SK-N-SH (cell line): ENCODE measurements around the gene NPIPB2. TPM values are rescaled to one million over a fixed set of nuclear protein-coding genes. Genes with fewer than 3 reads are reported as not detected.

Experiments used
- CTCF ChIA-PET: fragments of 300-600, 350-600 bp; formaldehyde crosslinking; extraction: SDS; loops from one replicate; lab custom pipeline; 2021; lab: Yijun Ruan, JAX
- POLR2A ChIA-PET: fragments of 350-600 bp; sonication (Branson Sonifier 250); formaldehyde crosslinking; extraction: SDS; loops from one replicate; lab custom pipeline; 2020; ENCODE audit warnings: antibody characterized with exemption, inconsistent platforms; lab: Yijun Ruan, JAX
- DNase-seq: peaks from one replicate; pipeline ENCODE4 v3.0.0; 2012
- H2AFZ ChIP-seq: fragments of 200-600 bp; sonication (generic); 2 replicates; pipeline ENCODE4 v1.8.1; 2016; ENCODE audit warnings: antibody characterized with exemption, mild to moderate bottlenecking, low read depth
- H3F3A ChIP-seq: fragments of 200-600 bp; sonication (generic); replicated peaks from 2 replicates; pipeline ENCODE3; 2016; ENCODE audit warnings: antibody characterized with exemption, mild to moderate bottlenecking; ENCODE audit not compliant: insufficient read depth
- H3K27ac ChIP-seq, 2 experiments: fragments of 200-500 bp in 1 of 2; fragments of 200-600 bp in 1 of 2; sonication (Bioruptor generic) in 1 of 2; sonication (generic), shearing (Covaris generic) in 1 of 2; 2 replicates each; pipeline versions ENCODE4 v1.5.1 to v1.6.1; 2014 to 2016; ENCODE audit warnings: low read depth in 2 of 2, inconsistent platforms in 1 of 2, low read length in 1 of 2, mild to moderate bottlenecking in 1 of 2, mixed read lengths in 1 of 2
- H3K27me3 ChIP-seq: fragments of 200-600 bp; sonication (generic), shearing (Covaris generic); 2 replicates; pipeline ENCODE4 v1.6.1; 2016; ENCODE audit warnings: mixed run types; ENCODE audit not compliant: insufficient read depth
- H3K36me3 ChIP-seq, 2 experiments: fragments of 200-500 bp in 1 of 2; fragments of 200-600 bp in 1 of 2; sonication (Bioruptor generic) in 1 of 2; sonication (generic) in 1 of 2; replicated peaks in 1 of 2; 2 replicates each; pipeline versions ENCODE3 to v1.5.1; 2014 to 2016; ENCODE audit warnings: low read length in 1 of 2, mild to moderate bottlenecking in 1 of 2; ENCODE audit not compliant: insufficient read depth in 2 of 2, control insufficient read depth in 1 of 2
- H3K4me1 ChIP-seq, 2 experiments: fragments of 200-500 bp in 1 of 2; fragments of 200-600 bp in 1 of 2; sonication (Bioruptor generic) in 1 of 2; sonication (generic), shearing (Covaris generic) in 1 of 2; 2 replicates each; pipeline versions ENCODE4 v1.5.1 to v1.6.1; 2014 to 2016; ENCODE audit warnings: low read depth in 1 of 2, low read length in 1 of 2, mixed run types in 1 of 2; ENCODE audit not compliant: insufficient read depth in 2 of 2, control insufficient read depth in 1 of 2
- H3K4me2 ChIP-seq: fragments of 200-600 bp; sonication (generic), shearing (Covaris generic); 2 replicates; pipeline ENCODE4 v1.6.1; 2017; ENCODE audit warnings: mixed run types
- H3K4me3 ChIP-seq, 2 experiments: fragments of 200-500 bp in 1 of 2; fragments of 200-600 bp in 1 of 2; sonication (Bioruptor generic) in 1 of 2; sonication (generic), shearing (Covaris generic) in 1 of 2; 2 replicates each; pipeline versions ENCODE4 v1.5.1 to v1.8.1; 2014 to 2016; ENCODE audit warnings: low read depth in 2 of 2, inconsistent platforms in 1 of 2, low read length in 1 of 2, mild to moderate bottlenecking in 1 of 2, mixed read lengths in 1 of 2, moderate library complexity in 1 of 2
- H3K79me2 ChIP-seq: fragments of 200-600 bp; sonication (generic); 2 replicates; pipeline ENCODE4 v1.8.1; 2017; ENCODE audit warnings: mild to moderate bottlenecking; ENCODE audit not compliant: insufficient read depth
- H3K9ac ChIP-seq: fragments of 200-600 bp; sonication (generic); 2 replicates; pipeline ENCODE4 v1.6.1; 2017; ENCODE audit warnings: mixed run types
- H3K9me2 ChIP-seq: fragments of 200-600 bp; sonication (generic); 2 replicates; pipeline ENCODE4 v1.6.1; 2017; ENCODE audit warnings: mixed run types
- H3K9me3 ChIP-seq: fragments of 200-600 bp; sonication (generic); 2 replicates; pipeline ENCODE4 v1.6.1; 2017; ENCODE audit warnings: mixed run types, mild to moderate bottlenecking, moderate library complexity
- H4K20me1 ChIP-seq: fragments of 200-600 bp; sonication (generic); 2 replicates; pipeline ENCODE4 v1.6.1; 2017; ENCODE audit warnings: mild to moderate bottlenecking, mixed run types; ENCODE audit not compliant: insufficient read depth
- CTCF ChIP-seq: fragments of 200-600 bp; sonication (generic); IDR thresholded peaks from 2 replicates; pipeline ENCODE4 v1.6.1; 2017; ENCODE audit warnings: antibody characterized with exemption, mild to moderate bottlenecking, moderate library complexity
- ELF1 ChIP-seq: IDR thresholded peaks from 2 replicates; pipeline ENCODE4 v1.4.0; 2012
- GATA2 ChIP-seq: sonication (generic); formaldehyde crosslinking; IDR thresholded peaks from 2 replicates; pipeline ENCODE4 v1.5.0; 2020; ENCODE audit warnings: mild to moderate bottlenecking, missing genetic modification reagents
- JUND ChIP-seq: IDR thresholded peaks from 2 replicates; pipeline ENCODE4 v1.4.0; 2012
- MXI1 ChIP-seq: IDR thresholded peaks from 2 replicates; pipeline ENCODE4 v1.6.1; 2012; ENCODE audit warnings: mild to moderate bottlenecking, low read depth, low read length, improper control_type of control experiment
- RAD21 ChIP-seq: IDR thresholded peaks from 2 replicates; pipeline ENCODE4 v1.6.1; 2012; ENCODE audit warnings: mild to moderate bottlenecking, low read length
- REST ChIP-seq: IDR thresholded peaks from 2 replicates; pipeline ENCODE4 v1.6.1; 2012; ENCODE audit warnings: mild to moderate bottlenecking, low read depth, low read length, moderate library complexity
- RFX5 ChIP-seq: IDR thresholded peaks from 2 replicates; pipeline ENCODE4 v1.6.1; 2012; ENCODE audit warnings: mild to moderate bottlenecking, improper control_type of control experiment, low read length
- RXRA ChIP-seq: IDR thresholded peaks from 2 replicates; pipeline ENCODE4 v1.4.0; 2012; ENCODE audit warnings: low read depth, mild to moderate bottlenecking, borderline replicate concordance
- ZBTB33 ChIP-seq: IDR thresholded peaks from 2 replicates; pipeline ENCODE4 v1.4.0; 2012; ENCODE audit warnings: low read depth, borderline replicate concordance
- WGBS: methylation state at CpG from one replicate; pipeline ENCODE4 v1.1.6; 2017; ENCODE audit warnings: low lambda C conversion rate; 5-methylcytosine and 5-hydroxymethylcytosine counted together
- polyA plus RNA-seq, 3 experiments: library from polyadenylated mRNA; depleted of rRNA; stranded (reverse); fragments of >200 nt; gene quantifications; 2 replicates each; pipeline ENCODE4 v1.2.3, GENCODE V29; 2012

The NPIPB2 gene
- polyA plus RNA-seq, 1 of the 3 experiments (the other 2 are of a cell fraction): 9.3 TPM

GRCh38 chr16:11988258-11988978, 46.6 kb upstream of the NPIPB2 start:
- Histone ChIP-seq H3K27me3 (no peaks in the 10 kb centered on the region), H3K4me1 (no peaks in the 10 kb centered on the region), H3K4me2 (no peak overlapping the region)
- no peak for DNase-seq
- TF ChIP-seq ZBTB33: no peak
- TF ChIP-seq CTCF: no peak
- TF ChIP-seq MXI1: no peak
- no peak for TF ChIP-seq RAD21
- no peak for TF ChIP-seq REST
- no peak for TF ChIP-seq ELF1
- no peak for TF ChIP-seq GATA2 (CRISPR knock-in tag)
- TF ChIP-seq RXRA: no peak
- no peak for TF ChIP-seq JUND
- no peak for TF ChIP-seq RFX5
- TF ChIP-seq, all 33 proteins: peak for 0
- Histone ChIP-seq H3F3A (no peaks in the 10 kb centered on the region), H3K9me3 (no peaks in the 10 kb centered on the region), H3K36me3 (no peaks in the 10 kb centered on the region), H3K4me3 (no peak overlapping the region), H3K27ac (no peak overlapping the region), H4K20me1 (no peaks in the 10 kb centered on the region), H2AFZ (no peak overlapping the region), H3K9me2 (no peaks in the 10 kb centered on the region), H3K9ac (no peak overlapping the region), H3K79me2 (peaks cover 30% of the 10 kb centered on the region)
- CTCF ChIA-PET: interaction anchor here (1.0 to 6.1 kb wide), 3 partner anchors 12 to 79 kb away, joined by 3 to 27 read pairs (median 3); no protein-coding TSS in a partner anchor
- POLR2A ChIA-PET: interaction anchor here (1.5 kb wide), 1 partner anchor 12 kb away, joined by 4 read pairs; the partner anchor contains the start of gene SNX29
- WGBS: 74% methylated on average over 5 of the region's 5 CpGs
